Measurements from ENCODE around the gene EIF5. TPM values are rescaled to one million over a fixed set of nuclear protein-coding genes. Genes with fewer than 3 reads are reported as not detected.

EIF5 gene
- total and polyA plus RNA-seq, 3 experiments from 2014 or later = 312 to 409 (median 394) TPM

GRCh38 chr14:103372552-103373304 lies 38.7 kb downstream of the EIF5 start:
- Histone ChIP-seq H3K9me3 (ENCODE audit: low read length) (no peaks in the 10 kb centered on the region), H3K27me3 (ENCODE audit: insufficient read depth, low read length, poor library complexity, severe bottlenecking) (no peaks in the 10 kb centered on the region), H3K4me1 (ENCODE audit: insufficient read depth, low read length) (no peaks in the 10 kb centered on the region), H3K27ac (ENCODE audit: low read depth, low read length) (peak overlapping the region; percentile 27), H3K36me3 (ENCODE audit: insufficient read depth, low read length) (no peaks in the 10 kb centered on the region), H3K4me3 (ENCODE audit: low read length) (no peak overlapping the region)
- no peaks in the 10 kb centered on the region for H3K4me1 Mint-ChIP-seq
- H3K36me3 Mint-ChIP-seq = peaks cover 0 to 1% (median 0%) of the 10 kb centered on the region in 3 donors
- POLR2A ChIA-PET = no interaction called here
- H3K9me3 Mint-ChIP-seq = no peaks in the 10 kb centered on the region
- peaks cover 3 to 26% of the 10 kb centered on the region in 2 donors for H3K27me3 Mint-ChIP-seq
- CTCF ChIA-PET = interaction anchor here (1.6 kb wide), 1 partner anchor 12 kb away, joined by 4 read pairs; the partner anchor contains the start of gene MARK3
- no peak for DNase-seq
- no peak overlapping the region for H3K27ac Mint-ChIP-seq
- H3K4me3 Mint-ChIP-seq = no peak overlapping the region

- Histone ChIP-seq H3K27ac (ENCODE audit: low read depth, low read length) (no peak overlapping the region), H3K9me3 (ENCODE audit: low read length) (no peaks in the 10 kb centered on the region), H3K27me3 (ENCODE audit: insufficient read depth, low read length, poor library complexity, severe bottlenecking) (no peaks in the 10 kb centered on the region), H3K36me3 (ENCODE audit: insufficient read depth, low read length) (no peaks in the 10 kb centered on the region), H3K4me3 (ENCODE audit: low read length) (no peak overlapping the region), H3K4me1 (ENCODE audit: insufficient read depth, low read length) (no peaks in the 10 kb centered on the region)
- Mint-ChIP-seq H3K9me3 (no peaks in the 10 kb centered on the region), H3K36me3 (peaks cover 0 to 1% (median 0%) of the 10 kb centered on the region in 3 donors), H3K27ac (no peak overlapping the region), H3K4me3 (no peak overlapping the region), H3K4me1 (no peaks in the 10 kb centered on the region), H3K27me3 (peaks cover 9 to 30% of the 10 kb centered on the region in 2 donors)
- CTCF ChIA-PET = interaction anchor here (1.0 to 1.6 kb wide), 2 partner anchors 11 to 13 kb away, joined by 3 to 4 read pairs; partner anchors contain the start of gene MARK3
- no peak for DNase-seq
- POLR2A ChIA-PET = no interaction called here
Observed at GRCh38 chr14:103374121-103374520, 40.1 kb downstream of the EIF5 start.

- H3K9me3 ChIP-seq (ENCODE audit: low read length) = no peaks in the 10 kb centered on the region
- Mint-ChIP-seq H3K4me3 (no peak overlapping the region), H3K27ac (no peak overlapping the region), H3K4me1 (peaks cover 0 to under 1% (median under 1%) of the 10 kb centered on the region in 3 donors), H3K36me3 (no peaks in the 10 kb centered on the region), H3K27me3 (peaks cover 10 to 27% of the 10 kb centered on the region in 2 donors), H3K9me3 (no peaks in the 10 kb centered on the region)
- no peak for DNase-seq
- ChIA-PET CTCF (interaction anchor here (8.4 kb wide), 1 partner anchor 14 kb away, joined by 51 read pairs; no protein-coding TSS in a partner anchor), POLR2A (interaction anchor here (0.6 kb wide), 1 partner anchor 71 kb away, joined by 3 read pairs; no protein-coding TSS in a partner anchor)
- no peaks in the 10 kb centered on the region for H3K36me3 ChIP-seq (ENCODE audit: insufficient read depth, low read length)
- peak overlapping the region; percentile 29 for H3K27ac ChIP-seq (ENCODE audit: low read depth, low read length)
- H3K27me3 ChIP-seq (ENCODE audit: insufficient read depth, low read length, poor library complexity, severe bottlenecking) = no peaks in the 10 kb centered on the region
- no peak overlapping the region for H3K4me3 ChIP-seq (ENCODE audit: low read length)
- no peaks in the 10 kb centered on the region for H3K4me1 ChIP-seq (ENCODE audit: insufficient read depth, low read length)
Observed at GRCh38 chr14:103377522-103378037, 43.5 kb downstream of the EIF5 start.

GRCh38 chr14:103378038-103378854 lies 44.2 kb downstream of the EIF5 start:
- Mint-ChIP-seq H3K9me3 (no peaks in the 10 kb centered on the region), H3K27me3 (peaks cover 10 to 26% of the 10 kb centered on the region in 2 donors), H3K27ac (peak overlapping the region in 1 of 8 donors; percentile 72), H3K4me1 (peaks cover 0 to 5% (median 3%) of the 10 kb centered on the region in 3 donors), H3K36me3 (no peaks in the 10 kb centered on the region), H3K4me3 (no peak overlapping the region)
- peak overlapping the region; percentile 40 for H3K27ac ChIP-seq (ENCODE audit: low read depth, low read length)
- H3K36me3 ChIP-seq (ENCODE audit: insufficient read depth, low read length) = no peaks in the 10 kb centered on the region
- ChIA-PET CTCF (interaction anchor here (8.4 kb wide), 1 partner anchor 13 kb away, joined by 51 read pairs; no protein-coding TSS in a partner anchor), POLR2A (interaction anchor here (0.6 kb wide), 1 partner anchor 71 kb away, joined by 3 read pairs; no protein-coding TSS in a partner anchor)
- H3K27me3 ChIP-seq (ENCODE audit: insufficient read depth, low read length, poor library complexity, severe bottlenecking) = no peaks in the 10 kb centered on the region
- no peaks in the 10 kb centered on the region for H3K4me1 ChIP-seq (ENCODE audit: insufficient read depth, low read length)
- DNase-seq = no peak
- H3K4me3 ChIP-seq (ENCODE audit: low read length) = no peak overlapping the region
- no peaks in the 10 kb centered on the region for H3K9me3 ChIP-seq (ENCODE audit: low read length)

GRCh38 chr14:103380719-103381377 lies 46.8 kb downstream of the EIF5 start:
- peaks cover 8 to 11% of the 10 kb centered on the region in 2 donors for H3K27me3 Mint-ChIP-seq
- no peaks in the 10 kb centered on the region for H3K9me3 Mint-ChIP-seq
- no peak overlapping the region for H3K4me3 Mint-ChIP-seq
- Histone ChIP-seq H3K27ac (ENCODE audit: low read depth, low read length) (no peak overlapping the region), H3K4me1 (ENCODE audit: insufficient read depth, low read length) (peaks cover 8% of the 10 kb centered on the region), H3K4me3 (ENCODE audit: low read length) (no peak overlapping the region), H3K36me3 (ENCODE audit: insufficient read depth, low read length) (no peaks in the 10 kb centered on the region), H3K9me3 (ENCODE audit: low read length) (no peaks in the 10 kb centered on the region), H3K27me3 (ENCODE audit: insufficient read depth, low read length, poor library complexity, severe bottlenecking) (no peaks in the 10 kb centered on the region)
- ChIA-PET CTCF (interaction anchor here (8.4 kb wide), 1 partner anchor 11 kb away, joined by 51 read pairs; no protein-coding TSS in a partner anchor), POLR2A (no interaction called here)
- no peak overlapping the region for H3K27ac Mint-ChIP-seq
- DNase-seq = no peak
- peaks cover 0 to 7% (median 0%) of the 10 kb centered on the region in 3 donors for H3K36me3 Mint-ChIP-seq
- peaks cover 7 to 12% (median 9%) of the 10 kb centered on the region in 3 donors for H3K4me1 Mint-ChIP-seq

GRCh38 chr14:103382376-103382775 lies 48.3 kb downstream of the EIF5 start:
- H3K27me3 ChIP-seq (ENCODE audit: insufficient read depth, low read length, poor library complexity, severe bottlenecking) = no peaks in the 10 kb centered on the region
- H3K4me3 ChIP-seq (ENCODE audit: low read length) = no peak overlapping the region
- no peak overlapping the region for H3K27ac ChIP-seq (ENCODE audit: low read depth, low read length)
- peaks cover 8 to 10% of the 10 kb centered on the region in 2 donors for H3K27me3 Mint-ChIP-seq
- no peak for DNase-seq
- no peaks in the 10 kb centered on the region for H3K9me3 ChIP-seq (ENCODE audit: low read length)
- ChIA-PET POLR2A (no interaction called here), CTCF (interaction anchor here (8.4 kb wide), 1 partner anchor 9 kb away, joined by 51 read pairs; no protein-coding TSS in a partner anchor)
- peaks cover 0 to 14% (median 0%) of the 10 kb centered on the region in 3 donors for H3K36me3 Mint-ChIP-seq
- H3K4me1 ChIP-seq (ENCODE audit: insufficient read depth, low read length) = peaks cover 17% of the 10 kb centered on the region
- H3K27ac Mint-ChIP-seq = peak overlapping the region in 3 of 8 donors; percentile 71 to 83 (median 81)
- no peaks in the 10 kb centered on the region for H3K9me3 Mint-ChIP-seq
- H3K36me3 ChIP-seq (ENCODE audit: insufficient read depth, low read length) = no peaks in the 10 kb centered on the region
- peaks cover 16 to 22% (median 20%) of the 10 kb centered on the region in 3 donors for H3K4me1 Mint-ChIP-seq
- peak overlapping the region in 1 of 7 donors; percentile 24 for H3K4me3 Mint-ChIP-seq

- Mint-ChIP-seq H3K9me3 (no peaks in the 10 kb centered on the region), H3K4me3 (peak overlapping the region; percentile 92 to 99 (median 98)), H3K4me1 (peaks cover 26 to 43% (median 37%) of the 10 kb centered on the region in 3 donors), H3K36me3 (peaks cover 0 to 14% (median 0%) of the 10 kb centered on the region in 3 donors), H3K27ac (peak overlapping the region; percentile 92 to 98 (median 94)), H3K27me3 (peaks cover 1 to 4% of the 10 kb centered on the region in 2 donors)
- Histone ChIP-seq H3K36me3 (ENCODE audit: insufficient read depth, low read length) (no peaks in the 10 kb centered on the region), H3K27ac (ENCODE audit: low read depth, low read length) (peak overlapping the region; percentile 87), H3K4me3 (ENCODE audit: low read length) (peak overlapping the region; percentile 88), H3K4me1 (ENCODE audit: insufficient read depth, low read length) (peaks cover 33% of the 10 kb centered on the region), H3K27me3 (ENCODE audit: insufficient read depth, low read length, poor library complexity, severe bottlenecking) (no peaks in the 10 kb centered on the region), H3K9me3 (ENCODE audit: low read length) (no peaks in the 10 kb centered on the region)
- POLR2A ChIA-PET = interaction anchor here (1.0 to 2.1 kb wide), 3 partner anchors 15 to 177 kb away, joined by 3 to 25 read pairs (median 4); partner anchors contain the start of genes BAG5 and EIF5
- CTCF ChIA-PET = interaction anchor here (1.4 to 1.9 kb wide), 2 partner anchors 9 to 11 kb away, joined by 4 to 9 read pairs; no protein-coding TSS in a partner anchor
- DNase-seq = no peak
Observed at GRCh38 chr14:103384450-103385151, 50.6 kb downstream of the EIF5 start.

Measured in CD8-positive, alpha-beta memory T cell (primary cell).